NCI-H446 (cell line): Measurements from ENCODE around the gene ERC1.
A peak's percentile ranks its signal among the peaks of the same experiment; 100 is the strongest.
"Not testable (repeated sequence)": the region's sequence is repeated elsewhere in the genome, so short reads cannot be mapped to it uniquely, and the experiment has no call there.

Source experiments
- DNase-seq, 2 experiments: peaks; one replicate each; lab custom pipeline; 2025; lab: John Stamatoyannopoulos, UW

The ERC1 gene

DNA sequence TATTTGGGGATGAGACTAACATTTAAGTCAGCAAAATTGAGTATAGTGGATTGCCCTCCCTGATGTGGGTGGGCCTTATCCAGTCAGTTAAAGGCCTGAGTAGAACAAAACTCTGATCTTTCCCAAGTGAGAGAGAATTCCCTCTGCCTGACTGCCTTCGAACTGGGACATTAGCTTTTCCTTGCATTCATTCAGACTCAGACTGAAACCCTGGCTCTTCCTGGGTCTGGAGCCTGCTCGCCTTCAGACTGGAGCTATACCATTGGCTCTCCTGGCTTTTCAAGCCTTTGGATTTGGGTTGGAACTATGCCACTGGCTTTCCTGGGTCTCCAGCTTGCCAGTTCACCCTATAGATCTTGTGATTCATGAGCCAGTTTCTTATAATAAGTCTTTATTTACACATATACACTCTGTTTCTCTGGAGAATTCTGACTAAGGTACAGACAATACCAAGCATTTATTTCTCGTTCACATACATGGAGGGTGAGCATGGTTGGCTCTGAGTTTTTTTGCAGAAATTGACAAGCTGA is 296.5 kb downstream of the ERC1 start:
- peak in 1 of 2 experiments; percentile 53 for DNase-seq

DNA sequence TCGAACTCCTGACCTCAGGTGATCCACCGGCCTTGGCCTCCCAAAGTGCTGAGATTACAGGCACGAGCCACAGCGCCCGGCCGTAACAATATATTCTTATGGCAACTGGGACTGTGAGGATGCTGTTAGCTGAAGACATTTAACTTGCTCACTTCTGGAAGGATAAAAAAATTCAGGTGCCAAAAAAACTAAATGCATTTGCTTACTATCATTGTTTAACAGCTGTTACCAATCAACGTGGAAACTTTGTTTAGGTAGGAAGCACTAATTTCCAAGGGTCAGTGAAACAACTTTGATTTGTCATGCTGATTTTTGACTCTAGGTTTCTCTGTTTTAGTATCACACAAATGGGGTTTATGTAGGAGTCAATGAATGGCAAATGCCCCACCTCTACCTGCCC is 297.3 kb downstream of the ERC1 start:
- no peak for DNase-seq

DNA sequence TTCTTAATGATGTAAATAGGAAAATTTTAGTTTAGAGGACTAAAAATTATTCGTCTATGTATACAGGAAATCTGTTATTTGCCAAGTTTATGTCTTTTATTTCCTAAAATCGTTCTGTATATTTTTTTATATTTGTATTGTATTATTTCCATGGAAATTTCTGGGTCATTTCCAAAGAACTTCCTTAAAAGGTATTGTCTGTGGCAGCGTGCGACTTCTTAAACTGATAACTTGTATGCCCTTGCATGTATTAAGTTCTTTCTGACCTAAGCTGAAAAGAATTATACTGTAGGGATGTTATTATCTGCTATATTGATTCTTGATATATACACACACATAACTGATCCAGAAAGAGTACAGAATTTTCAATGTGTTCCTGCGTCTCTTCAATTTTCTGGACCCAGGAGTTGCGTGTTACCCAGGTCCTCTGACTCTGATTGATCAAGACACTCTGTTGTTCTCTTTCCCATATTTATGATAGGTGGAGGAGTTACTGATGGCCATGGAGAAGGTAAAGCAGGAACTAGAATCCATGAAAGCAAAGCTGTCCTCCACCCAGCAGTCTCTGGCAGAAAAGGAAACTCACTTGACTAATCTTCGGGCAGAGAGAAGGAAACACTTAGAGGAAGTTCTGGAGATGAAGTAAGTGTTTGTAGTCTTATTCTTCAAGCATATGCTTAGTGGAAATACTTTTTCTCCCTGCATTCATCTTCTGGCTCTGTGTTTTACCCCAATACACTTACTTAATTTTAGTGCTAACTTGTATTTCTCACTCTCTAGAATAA is 298.5 kb downstream of the ERC1 start:
- DNase-seq, result no peak

DNA sequence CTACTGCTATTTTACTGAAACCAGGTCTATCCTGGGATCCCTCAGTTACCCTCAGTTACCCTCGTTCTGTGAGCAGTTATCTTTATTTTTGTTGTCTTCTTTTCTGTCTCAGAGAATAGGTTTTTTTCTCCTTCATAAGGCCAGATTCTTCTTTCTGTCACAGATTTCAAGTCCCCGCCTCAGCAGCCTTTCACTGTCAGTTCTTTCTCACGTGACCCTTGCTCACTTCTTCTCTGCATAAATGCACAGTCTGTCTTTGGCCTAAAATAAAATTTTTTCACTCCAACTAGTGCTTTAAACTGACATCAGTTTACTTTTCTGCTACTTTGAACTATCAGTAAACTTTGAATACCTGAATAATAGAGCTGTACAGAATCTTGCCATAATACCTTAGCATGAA is 299.7 kb downstream of the ERC1 start:
- DNase-seq, result no peak

- peak in 1 of 2 experiments; percentile 44 for DNase-seq
Observed at GRCh38 chr12:1291601-1292332, 300.7 kb downstream of the ERC1 start.

DNA sequence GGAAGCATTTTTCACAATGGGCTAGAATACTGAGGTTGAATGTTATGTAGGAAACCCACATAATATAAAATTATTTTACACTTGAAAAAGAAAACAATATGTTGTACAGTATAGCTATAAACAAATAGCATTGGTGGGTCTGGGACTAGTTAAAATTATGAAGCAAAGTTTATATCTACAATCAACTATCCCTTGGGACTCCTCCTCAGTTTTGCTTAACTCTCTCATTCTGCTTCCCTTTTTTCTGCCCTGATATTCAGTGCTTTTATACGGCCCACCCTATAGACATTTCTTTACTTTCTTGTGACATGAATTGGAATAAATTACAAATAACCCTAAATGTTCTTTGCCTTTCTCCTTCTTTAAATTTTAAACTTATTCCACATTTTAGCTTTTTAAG is 302.9 kb downstream of the ERC1 start:
- DNase-seq, result no peak

DNA sequence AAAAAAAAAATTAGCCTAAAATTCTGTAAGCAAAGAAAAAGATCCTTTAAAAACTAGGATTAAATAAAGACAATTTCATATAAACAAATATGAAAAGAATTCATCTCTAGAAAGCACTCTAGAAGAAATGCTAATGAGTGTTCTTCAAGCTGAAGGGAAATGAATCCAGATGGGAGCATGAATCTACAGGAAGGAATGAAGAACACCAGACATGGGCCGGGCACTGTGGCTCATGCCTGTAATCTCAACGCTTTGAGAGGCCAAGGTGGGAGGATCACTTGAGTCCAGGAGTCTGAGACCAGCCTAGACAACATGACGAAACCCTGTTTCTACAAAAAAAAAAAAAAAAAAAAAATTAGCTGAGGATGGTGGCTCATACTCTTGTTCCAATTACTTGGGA is 306.2 kb downstream of the ERC1 start:
- no peak for DNase-seq

DNA sequence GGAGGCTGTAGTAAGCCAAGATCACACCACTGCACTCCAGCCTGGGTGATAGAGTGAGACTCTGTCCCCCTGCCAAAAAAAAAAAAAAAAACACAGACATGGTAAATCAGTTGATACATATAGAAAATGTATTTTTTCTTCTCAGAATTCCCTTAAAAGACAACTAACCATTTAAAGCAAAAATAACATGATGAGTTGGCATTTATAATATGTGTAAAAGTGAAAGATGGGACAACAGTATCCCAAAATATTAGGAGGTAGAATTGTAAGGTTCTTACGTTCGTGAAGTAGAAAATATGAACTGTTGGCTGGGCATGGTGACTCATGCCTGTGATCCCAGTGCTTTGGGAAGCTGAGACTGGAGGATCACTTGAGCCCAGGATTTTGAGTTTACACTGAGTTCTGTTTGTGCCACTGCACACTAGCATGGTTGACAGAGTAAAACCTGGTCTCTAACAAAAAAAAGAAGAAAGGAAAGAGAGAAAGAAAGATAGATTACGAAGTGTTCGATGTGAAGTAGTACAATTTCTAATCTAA is 306.7 kb downstream of the ERC1 start:
- no peak for DNase-seq

DNA sequence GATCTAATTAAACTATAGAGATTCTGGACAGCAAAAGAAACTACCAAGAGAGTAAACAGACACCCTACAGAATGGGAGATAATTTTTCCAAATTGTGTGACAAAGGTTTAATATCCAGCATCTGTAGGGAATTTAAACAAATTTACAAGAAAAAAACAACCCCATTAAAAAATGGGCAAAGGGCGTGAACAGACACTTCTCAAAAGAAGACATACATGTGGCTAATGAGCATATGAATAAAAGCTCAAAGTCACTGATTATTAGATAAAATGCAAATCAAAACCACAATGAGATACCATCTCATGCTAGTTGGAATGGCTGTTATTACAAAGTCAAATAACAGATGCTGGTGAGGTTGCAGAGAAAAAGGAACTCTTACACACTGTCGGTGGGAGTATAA is 309.4 kb downstream of the ERC1 start:
- DNase-seq, result no peak

DNA sequence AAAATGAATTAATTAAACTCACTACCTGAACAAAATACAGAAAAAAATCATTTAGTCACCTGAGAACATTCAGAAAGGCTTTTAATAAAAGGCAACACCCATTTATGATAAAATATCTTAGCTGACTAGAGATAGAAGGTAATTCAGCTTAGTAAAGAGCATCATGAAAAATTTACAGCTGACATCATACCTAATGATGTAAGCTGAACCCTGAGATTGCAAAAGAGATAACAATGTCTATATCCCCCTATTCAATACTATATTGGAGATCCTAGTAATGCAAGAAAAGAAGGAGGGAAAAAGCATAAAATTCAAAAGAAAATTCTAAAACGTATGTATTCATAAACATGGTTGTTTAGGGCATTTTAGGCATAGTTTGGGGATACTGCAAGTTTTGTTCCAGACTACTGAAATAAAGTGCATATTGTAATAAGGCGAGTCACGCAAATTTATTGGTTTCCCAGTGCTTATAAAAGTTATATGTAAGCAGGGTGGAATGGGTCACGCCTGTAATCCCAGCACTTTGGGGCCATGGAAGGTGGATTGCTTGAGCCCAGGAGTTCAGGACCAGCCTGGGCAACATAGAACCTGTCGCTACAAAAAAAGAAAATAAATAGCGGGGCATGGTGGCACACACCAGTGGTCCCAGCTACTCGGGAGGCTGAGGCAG is 311.3 kb downstream of the ERC1 start:
- no peak for DNase-seq

GRCh38 chr12:1305063-1305434 is 314.0 kb downstream of the ERC1 start:
- DNase-seq, result peak in 1 of 2 experiments; percentile 27

- DNase-seq, result no peak
Observed at GRCh38 chr12:1305791-1306500, 314.9 kb downstream of the ERC1 start.

DNA sequence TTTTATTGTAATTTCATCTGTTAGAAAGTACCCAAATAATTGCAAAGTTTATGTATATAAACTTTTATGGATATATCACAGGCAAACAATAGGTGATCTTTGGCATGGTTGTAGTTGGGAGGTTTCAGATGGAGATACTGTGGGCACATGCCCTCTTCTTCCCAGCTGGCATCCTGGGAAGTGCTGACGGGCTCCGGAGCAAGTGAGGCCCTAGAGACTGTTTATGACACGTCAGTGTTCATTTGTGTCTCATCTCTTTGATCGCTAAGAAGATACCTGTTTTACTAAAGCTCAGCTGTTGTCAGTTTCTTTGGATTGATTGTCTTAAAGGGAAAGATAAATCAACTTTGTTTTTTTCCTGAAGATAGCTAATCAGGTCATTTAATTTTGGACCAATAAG is 315.8 kb downstream of the ERC1 start:
- no peak for DNase-seq

DNA sequence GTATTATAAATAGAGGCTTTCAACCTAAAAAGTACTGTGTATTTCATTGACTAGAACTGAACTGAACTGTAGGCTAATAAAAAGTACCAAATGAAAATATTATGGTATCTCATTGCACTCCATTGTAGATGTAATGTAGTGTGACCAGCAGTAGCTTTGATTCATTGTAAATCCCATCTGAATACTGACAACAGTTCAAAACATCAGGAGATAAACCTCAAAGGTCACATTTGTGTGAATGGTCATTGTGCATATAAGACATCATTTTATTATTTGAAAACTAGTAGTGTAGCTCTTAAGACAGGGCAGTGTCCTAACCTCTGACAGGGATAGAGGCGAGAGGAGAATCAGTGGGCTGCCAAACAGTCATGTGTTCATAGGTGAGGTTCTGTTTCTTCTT is 316.8 kb downstream of the ERC1 start:
- no peak for DNase-seq

DNA sequence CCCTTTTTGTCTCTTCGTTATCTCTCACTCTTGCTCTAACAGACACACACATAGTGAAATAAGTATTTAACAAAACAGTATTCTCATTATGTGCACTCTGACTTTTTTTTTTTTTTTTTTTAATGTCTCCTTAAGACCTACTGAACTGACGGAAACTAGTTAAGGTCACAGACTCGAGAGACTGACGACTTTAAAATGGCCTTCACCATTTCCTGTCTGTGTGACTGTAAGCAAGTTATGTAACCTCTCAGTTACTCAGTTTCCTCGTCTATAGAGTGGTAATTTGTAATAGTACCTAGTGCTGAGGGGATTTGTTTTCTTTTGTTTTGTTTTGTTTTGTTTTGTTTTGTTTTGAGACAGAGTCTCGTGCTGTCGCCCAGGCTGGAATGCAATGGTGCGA is 318.6 kb downstream of the ERC1 start:
- DNase-seq, result no peak

DNA sequence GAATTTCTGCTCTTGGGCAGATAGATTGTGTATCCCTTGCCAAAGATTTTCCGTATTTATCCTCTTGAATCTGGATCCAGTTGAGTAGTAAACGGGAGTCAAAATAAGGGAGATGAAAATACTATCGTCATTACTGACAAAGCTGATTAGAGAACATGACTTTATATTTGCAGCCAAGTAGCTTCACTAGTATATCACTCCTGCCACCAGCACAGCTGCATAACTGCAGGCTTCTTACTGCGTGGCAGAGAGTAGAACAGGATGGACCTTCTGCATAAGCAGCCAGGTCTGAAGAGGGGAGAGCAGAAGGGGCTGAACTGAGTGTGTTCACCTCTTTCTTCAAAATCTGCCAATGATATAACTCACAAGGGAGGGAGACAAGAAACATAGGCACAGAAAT is 319.6 kb downstream of the ERC1 start:
- DNase-seq, result no peak

GRCh38 chr12:1311145-1311544 is 320.1 kb downstream of the ERC1 start:
- no peak for DNase-seq

DNA sequence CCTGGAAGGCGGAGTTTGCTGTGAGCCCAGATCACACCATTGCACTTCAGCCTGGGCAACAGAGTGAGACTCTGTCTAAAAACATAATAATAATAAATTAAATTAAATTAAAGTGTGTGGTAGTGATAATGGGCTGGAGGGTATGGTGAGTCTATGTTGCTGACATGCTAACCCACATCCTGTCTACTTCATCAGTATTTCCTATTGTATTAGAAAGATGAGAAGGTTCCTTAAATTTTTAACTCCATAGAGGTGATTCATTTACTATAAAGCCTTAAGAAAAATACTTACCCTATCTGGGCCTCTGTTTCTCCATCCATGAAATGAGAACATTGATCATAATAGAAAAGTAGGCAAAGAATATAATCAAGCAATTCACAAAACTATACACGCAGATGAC is 322.9 kb downstream of the ERC1 start:
- DNase-seq, result no peak

GRCh38 chr12:1314523-1314922 is 323.5 kb downstream of the ERC1 start:
- DNase-seq, result no peak

DNA sequence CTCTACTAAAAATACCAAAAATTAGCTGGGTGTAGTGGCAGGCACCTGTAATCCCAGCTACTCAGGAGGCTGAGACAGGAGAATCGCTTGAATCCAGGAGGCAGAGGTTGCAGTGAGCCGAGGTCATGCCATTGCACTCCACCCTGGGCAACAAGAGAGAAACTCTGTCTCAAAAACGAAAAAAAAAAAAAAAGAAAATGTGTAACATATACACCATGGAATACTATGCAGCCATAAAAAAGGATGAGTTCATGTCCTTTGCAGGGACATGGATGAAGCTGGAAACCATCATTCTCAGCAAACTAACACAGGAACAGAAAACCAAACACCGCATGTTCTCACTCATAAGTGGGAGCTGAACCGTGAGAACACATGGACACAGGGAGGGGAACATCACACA is 326.0 kb downstream of the ERC1 start:
- not testable (repeated sequence) for DNase-seq

- DNase-seq, result peak; percentile 71 to 87
Observed at GRCh38 chr12:1318327-1319031, 327.5 kb downstream of the ERC1 start.
